ENCODE results near the gene TAAR8.

TAAR8 gene

GRCh38 chr6:132571774-132572173, 19.3 kb downstream of the TAAR8 start:
- TF ChIP-seq EP300 (IDR thresholded peaks at IDR 0.05; ENCODE audit: borderline replicate concordance), result no peak
- no peak for TF ChIP-seq TEAD4 (IDR thresholded peaks at IDR 0.05)
- no peak for TF ChIP-seq CEBPB (IDR thresholded peaks at IDR 0.05)
- no peak for TF ChIP-seq TCF12 (IDR thresholded peaks at IDR 0.05; ENCODE audit: low read depth)
- no peak for TF ChIP-seq CREB1 (IDR thresholded peaks at IDR 0.05; ENCODE audit: low read depth)
- TF ChIP-seq MAX (IDR thresholded peaks at IDR 0.05), result no peak
- no peak for TF ChIP-seq YY1 (IDR thresholded peaks at IDR 0.05; ENCODE audit: low read depth)
- no peak for TF ChIP-seq ZBTB7A (IDR thresholded peaks at IDR 0.05; ENCODE audit: low read depth)

GRCh38 chr6:132584698-132585097, 32.2 kb downstream of the TAAR8 start:
- TF ChIP-seq REST (IDR thresholded peaks at IDR 0.05; ENCODE audit: low read depth), result no peak
- no peak for TF ChIP-seq MAX (IDR thresholded peaks at IDR 0.05)
- TF ChIP-seq EP300 (IDR thresholded peaks at IDR 0.05; ENCODE audit: borderline replicate concordance), result no peak
- no peak for TF ChIP-seq FOXM1 (IDR thresholded peaks at IDR 0.05; ENCODE audit: borderline replicate concordance, low read depth)
- TF ChIP-seq RAD21 (IDR thresholded peaks at IDR 0.05; ENCODE audit: low read depth), result no peak
- TF ChIP-seq CEBPB (IDR thresholded peaks at IDR 0.05), result no peak
- no peak for TF ChIP-seq TAF1 (IDR thresholded peaks at IDR 0.05; ENCODE audit: low read depth)
- TF ChIP-seq USF1 (IDR thresholded peaks at IDR 0.05), result no peak
- TF ChIP-seq TCF12 (IDR thresholded peaks at IDR 0.05; ENCODE audit: low read depth), result no peak
- TF ChIP-seq TEAD4 (IDR thresholded peaks at IDR 0.05), result no peak

GRCh38 chr6:132587424-132587823, 35.0 kb downstream of the TAAR8 start:
- TF ChIP-seq TAF1 (IDR thresholded peaks at IDR 0.05; ENCODE audit: low read depth), result no peak
- no peak for TF ChIP-seq EP300 (IDR thresholded peaks at IDR 0.05; ENCODE audit: borderline replicate concordance)
- TF ChIP-seq CEBPB (IDR thresholded peaks at IDR 0.05), result no peak
- no peak for TF ChIP-seq FOXM1 (IDR thresholded peaks at IDR 0.05; ENCODE audit: borderline replicate concordance, low read depth)
- TF ChIP-seq TCF12 (IDR thresholded peaks at IDR 0.05; ENCODE audit: low read depth), result no peak
- TF ChIP-seq MAX (IDR thresholded peaks at IDR 0.05), result no peak
- TF ChIP-seq CREB1 (IDR thresholded peaks at IDR 0.05; ENCODE audit: low read depth), result no peak

GRCh38 chr6:132589454-132589853, 37.0 kb downstream of the TAAR8 start, which contains the start of gene TAAR5:
TSS of gene TAAR5 (minus strand) at chr6:132589741. CDS start at chr6:132589686, 55 bp downstream.
- TF ChIP-seq FOXM1 (IDR thresholded peaks at IDR 0.05; ENCODE audit: borderline replicate concordance, low read depth) (no peak), YY1 (IDR thresholded peaks at IDR 0.05; ENCODE audit: low read depth) (no peak), TAF1 (IDR thresholded peaks at IDR 0.05; ENCODE audit: low read depth) (no peak), CEBPB (IDR thresholded peaks at IDR 0.05) (no peak), REST (IDR thresholded peaks at IDR 0.05; ENCODE audit: low read depth) (peak; percentile 63)

GRCh38 chr6:132590362-132590761, 37.9 kb downstream of the TAAR8 start:
- TF ChIP-seq USF1 (IDR thresholded peaks at IDR 0.05) (no peak), CEBPB (IDR thresholded peaks at IDR 0.05) (no peak), YY1 (IDR thresholded peaks at IDR 0.05; ENCODE audit: low read depth) (no peak), CREB1 (IDR thresholded peaks at IDR 0.05; ENCODE audit: low read depth) (no peak)

- TF ChIP-seq RAD21 (IDR thresholded peaks at IDR 0.05; ENCODE audit: low read depth), result no peak
- no peak for TF ChIP-seq FOXM1 (IDR thresholded peaks at IDR 0.05; ENCODE audit: borderline replicate concordance, low read depth)
- TF ChIP-seq REST (IDR thresholded peaks at IDR 0.05; ENCODE audit: low read depth), result no peak
- TF ChIP-seq CREB1 (IDR thresholded peaks at IDR 0.05; ENCODE audit: low read depth), result no peak
- TF ChIP-seq EGR1 (IDR thresholded peaks at IDR 0.05), result no peak
Observed at GRCh38 chr6:132592855-132593254, 40.4 kb downstream of the TAAR8 start.
